WI38 (cell line): ENCODE measurements around the gene MPI.

Experiments used
- H3K4me3 ChIP-seq: 2 replicates; pipeline ENCODE4 v1.5.1; 2011; ENCODE audit warnings: low read depth, mild to moderate bottlenecking, control low read depth, low read length
- CTCF ChIP-seq: IDR thresholded peaks from 2 replicates; pipeline ENCODE4 v1.5.1; 2012; ENCODE audit warnings: low read depth, mild to moderate bottlenecking, control low read depth, low read length

MPI gene

GRCh38 chr15:74855857-74856256, 34.0 kb upstream of the MPI start:
- no peak overlapping the region for H3K4me3 ChIP-seq
- no peak for TF ChIP-seq CTCF

- TF ChIP-seq CTCF = no peak
- no peak overlapping the region for H3K4me3 ChIP-seq
These were observed 33.3 kb upstream of the MPI start for GRCh38 chr15:74856537-74856936.

GRCh38 chr15:74857082-74857655, 32.7 kb upstream of the MPI start:
- H3K4me3 ChIP-seq = no peak overlapping the region
- TF ChIP-seq CTCF = no peak

GRCh38 chr15:74857671-74858368, 32.0 kb upstream of the MPI start:
- TF ChIP-seq CTCF = no peak
- H3K4me3 ChIP-seq = no peak overlapping the region

- no peak for TF ChIP-seq CTCF
These were observed 31.5 kb upstream of the MPI start for GRCh38 chr15:74858369-74858740.

GRCh38 chr15:74863239-74864056, 26.4 kb upstream of the MPI start:
- TF ChIP-seq CTCF = no peak
- H3K4me3 ChIP-seq = no peak overlapping the region

More at GRCh38 chr15:74858369-74858740, 31.5 kb upstream of the MPI start:
- H3K4me3 ChIP-seq = no peak overlapping the region

- H3K4me3 ChIP-seq = no peak overlapping the region
- no peak for TF ChIP-seq CTCF
These were observed 25.5 kb upstream of the MPI start for GRCh38 chr15:74864296-74864695.
